SK-N-MC (cell line): ENCODE data around the gene CEACAM20.

Experiments
- DNase-seq: peaks from one replicate; pipeline ENCODE4 v3.0.0-alpha.2; 2011; ENCODE audit warnings: low read depth, low spot score
- H3K27ac ChIP-seq: fragments of 200-600 bp; sonication (generic); 2 replicates; pipeline ENCODE4 v1.5.1; 2016; ENCODE audit warnings: mixed run types
- H3K36me3 ChIP-seq: fragments of 200-600 bp; sonication (generic); 2 replicates; pipeline ENCODE4 v1.6.1; 2017; ENCODE audit warnings: antibody characterized with exemption, low read length, mixed read lengths; ENCODE audit not compliant: insufficient read depth
- H3K4me3 ChIP-seq: fragments of 200-600 bp; sonication (generic); 2 replicates; pipeline ENCODE4 v1.5.1; 2016
- H3K9ac ChIP-seq: fragments of 200-600 bp; sonication (generic); 2 replicates; pipeline ENCODE4 v1.8.0; 2017; ENCODE audit warnings: mixed run types, mixed read lengths; ENCODE audit not compliant: insufficient read length
- H3K9me3 ChIP-seq: fragments of 200-600 bp; sonication (generic); 2 replicates; pipeline ENCODE4 v1.6.1; 2017; ENCODE audit warnings: low read depth, mild to moderate bottlenecking, antibody characterized with exemption, low read length, moderate library complexity, mixed read lengths
- EZH2 ChIP-seq: fragments of 200-600 bp; sonication (generic); IDR thresholded peaks from one replicate; pipeline ENCODE4 v1.6.1; 2017; ENCODE audit warnings: antibody characterized with exemption
- FOXP2 ChIP-seq: optimal IDR thresholded peaks from 2 replicates; pipeline ENCODE3; 2011; ENCODE audit warnings: mild to moderate bottlenecking, moderate library complexity; ENCODE audit not compliant: insufficient read depth; ENCODE audit errors: extremely low read length, control extremely low read depth
- POLR2AphosphoS5 ChIP-seq: IDR thresholded peaks from 2 replicates; pipeline ENCODE4 v1.6.1; 2012; ENCODE audit warnings: mild to moderate bottlenecking, low read depth, low read length, borderline replicate concordance

The CEACAM20 gene

DNA sequence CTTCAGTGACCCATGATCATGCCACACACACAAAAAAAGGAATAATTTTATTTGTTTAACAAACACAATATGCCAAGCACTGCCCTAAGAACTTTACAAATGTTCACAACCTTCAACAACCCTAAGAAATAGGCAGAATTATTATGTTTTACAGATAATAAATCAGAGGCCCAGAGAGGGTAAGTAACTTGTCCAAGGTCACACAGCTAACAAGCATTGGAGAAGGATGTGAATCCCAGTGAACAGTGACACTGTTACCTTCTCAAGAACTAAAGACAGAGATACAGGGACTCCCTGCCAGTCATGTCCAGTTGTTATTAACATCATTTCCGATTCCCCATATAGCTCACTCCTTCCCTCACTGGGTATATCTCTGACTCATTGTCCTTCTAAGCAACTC is 13.6 kb downstream of the CEACAM20 start:
- Histone ChIP-seq H3K9me3 (no peaks in the 10 kb centered on the region), H3K36me3 (no peaks in the 10 kb centered on the region), H3K9ac (no peak overlapping the region), H3K4me3 (no peak overlapping the region), H3K27ac (no peak overlapping the region)
- TF ChIP-seq EZH2 = no peak
- no peak for TF ChIP-seq FOXP2
- no peak for TF ChIP-seq POLR2AphosphoS5
- no peak for DNase-seq

DNA sequence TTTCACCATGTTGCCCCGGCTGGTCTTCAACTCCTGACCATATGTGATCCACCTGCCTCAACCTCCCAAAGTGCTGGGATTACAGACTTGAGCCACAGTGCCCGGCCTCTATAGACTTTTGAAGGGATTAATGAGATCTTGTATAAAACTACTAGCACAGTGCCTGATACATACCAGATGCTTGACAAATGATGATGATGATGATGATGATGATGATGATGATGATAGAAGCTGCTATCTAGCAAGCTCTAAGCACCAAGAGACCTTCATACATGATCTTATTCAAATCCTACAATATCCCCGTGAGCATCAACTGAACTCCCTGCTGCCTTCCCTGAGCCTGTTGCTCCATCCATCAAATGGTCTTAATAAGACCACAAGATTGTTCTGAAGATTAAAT is 14.4 kb downstream of the CEACAM20 start:
- no peak overlapping the region for H3K9ac ChIP-seq
- no peaks in the 10 kb centered on the region for H3K9me3 ChIP-seq
- no peak for DNase-seq
- H3K4me3 ChIP-seq = no peak overlapping the region
- TF ChIP-seq POLR2AphosphoS5 = no peak
- TF ChIP-seq EZH2 = no peak
- TF ChIP-seq FOXP2 = no peak
- no peaks in the 10 kb centered on the region for H3K36me3 ChIP-seq
- H3K27ac ChIP-seq = no peak overlapping the region

DNA sequence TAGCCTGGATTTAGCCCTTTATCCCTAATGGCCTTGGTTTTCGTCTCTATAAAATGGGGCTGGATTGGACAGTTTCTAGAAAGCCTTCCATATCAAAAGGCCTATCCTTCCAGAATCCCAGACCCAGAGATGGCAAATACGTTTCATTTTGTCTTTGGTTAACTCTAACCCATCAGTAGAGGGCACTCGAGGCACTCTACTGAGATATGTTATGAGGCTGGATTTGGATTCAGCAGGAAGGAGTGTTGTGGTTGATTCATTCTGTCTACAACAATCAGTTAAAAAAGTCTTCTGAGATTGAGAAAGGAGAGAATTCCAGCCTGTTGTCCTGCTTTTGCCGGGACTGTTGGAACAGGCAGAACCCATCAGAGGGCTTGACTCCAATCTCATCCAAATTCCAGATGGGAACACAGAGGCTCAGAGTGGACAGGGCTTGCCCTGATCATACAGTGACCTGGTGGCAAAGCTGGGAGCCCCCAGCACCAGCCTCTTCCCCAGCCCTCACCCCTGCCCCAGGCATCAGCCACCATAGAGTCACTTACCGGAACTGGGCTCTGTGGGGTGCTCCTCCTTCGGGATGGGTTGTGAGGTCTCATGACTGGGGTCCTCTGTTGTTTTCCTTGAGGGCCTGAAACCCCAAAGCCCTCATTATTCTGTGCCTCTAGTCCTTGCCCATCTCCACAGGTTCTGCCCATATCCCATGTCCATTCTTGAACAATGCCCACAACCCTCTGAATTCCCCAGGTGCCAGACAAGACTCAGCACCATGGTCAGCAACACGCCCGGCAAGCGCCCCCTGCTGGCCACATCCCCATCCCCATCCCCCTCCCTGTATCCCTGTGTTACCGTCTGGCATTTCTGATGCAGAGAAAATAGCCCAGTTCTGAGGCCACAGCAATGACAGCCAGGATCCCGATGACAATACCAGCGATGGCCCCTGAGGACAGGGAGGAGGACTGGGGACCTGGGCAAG is 16.9 kb downstream of the CEACAM20 start:
- H3K4me3 ChIP-seq = no peak overlapping the region
- TF ChIP-seq EZH2 (no peak), POLR2AphosphoS5 (no peak), FOXP2 (no peak)
- no peak overlapping the region for H3K27ac ChIP-seq
- no peak overlapping the region for H3K9ac ChIP-seq
- no peaks in the 10 kb centered on the region for H3K9me3 ChIP-seq
- DNase-seq = no peak
- H3K36me3 ChIP-seq = no peaks in the 10 kb centered on the region

DNA sequence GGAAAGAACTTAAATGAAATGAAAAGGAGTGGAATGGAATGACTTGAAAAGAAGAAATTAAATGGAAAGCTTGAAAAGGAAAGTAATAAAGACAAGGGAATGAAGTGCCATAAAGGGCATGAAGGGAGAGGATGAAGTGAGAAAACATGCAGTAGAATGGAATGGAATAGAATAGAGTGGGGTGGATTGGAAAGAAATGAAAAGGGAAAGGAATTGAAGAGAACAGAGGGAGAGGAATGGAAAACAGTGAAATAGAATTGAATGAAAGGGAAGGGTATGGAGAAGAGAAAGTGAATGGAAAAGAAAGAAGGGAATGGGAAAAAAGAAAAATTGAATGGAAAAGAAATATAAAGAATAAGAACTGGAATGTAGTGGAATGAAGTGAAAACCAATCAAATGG is 20.0 kb downstream of the CEACAM20 start:
- DNase-seq = no peak
- H3K9ac ChIP-seq = no peak overlapping the region
- no peak overlapping the region for H3K4me3 ChIP-seq
- H3K36me3 ChIP-seq = no peaks in the 10 kb centered on the region
- H3K27ac ChIP-seq = no peak overlapping the region
- TF ChIP-seq EZH2 = no peak
- TF ChIP-seq FOXP2 = no peak
- no peak for TF ChIP-seq POLR2AphosphoS5
- H3K9me3 ChIP-seq = no peaks in the 10 kb centered on the region

DNA sequence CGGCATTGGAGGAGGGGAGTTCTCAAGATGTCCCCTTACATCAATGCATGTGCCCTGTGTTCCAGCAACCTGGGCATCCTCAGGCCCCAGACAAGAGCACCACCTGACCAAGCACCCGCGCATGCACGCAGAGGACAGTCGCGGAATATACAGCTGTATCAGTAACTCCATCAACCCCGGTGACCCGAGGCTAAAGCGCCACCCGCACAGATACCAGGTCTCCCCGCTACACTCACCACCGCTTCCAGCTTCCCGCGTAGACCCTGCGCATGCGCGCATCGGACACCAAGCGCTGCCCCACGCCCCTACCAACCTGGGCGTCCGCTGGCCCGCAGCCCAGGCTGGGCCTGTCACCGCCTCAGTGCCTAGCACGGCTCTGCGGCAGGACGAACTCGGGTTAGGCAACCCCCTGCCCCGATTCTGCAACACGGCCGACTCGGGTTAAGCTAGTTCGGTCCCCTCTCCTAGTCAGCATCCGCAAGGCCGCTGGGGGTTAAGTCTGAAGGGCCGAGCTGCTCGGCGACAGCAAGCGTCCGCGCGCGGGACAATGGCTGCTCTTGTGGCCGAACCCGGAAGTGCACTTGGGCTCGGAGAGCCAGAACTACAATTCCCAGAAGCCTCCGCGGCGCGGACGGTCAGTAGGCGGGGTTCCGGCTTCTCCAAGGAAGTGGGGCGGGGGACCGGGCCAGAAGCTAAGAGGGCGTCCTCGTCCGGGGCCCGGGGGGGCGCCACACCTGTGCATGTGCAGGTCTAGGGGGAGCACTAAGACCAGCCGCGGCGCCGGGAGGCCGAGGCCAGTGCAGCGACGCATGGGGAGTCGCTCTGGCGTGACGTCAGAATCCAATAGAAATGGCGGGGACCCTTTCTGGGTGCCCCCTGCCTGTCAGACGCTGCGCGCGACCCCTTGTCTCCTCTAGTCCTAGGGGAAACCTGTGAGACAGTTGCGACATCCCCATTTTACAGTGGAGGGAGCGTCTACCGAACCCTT is 29.2 kb downstream of the CEACAM20 start, which contains the start of gene ZNF180:
ZNF180 (minus strand) TSS at position 561 of the 988 bp plus-strand sequence. CDS start 3,188 bp downstream, outside the sequence.
- peak within 1 kb of the TSS; percentile 98 for H3K9ac ChIP-seq
- peak within 1 kb of the TSS; percentile 92 for H3K27ac ChIP-seq
- no peak for DNase-seq
- peak within 1 kb of the TSS; percentile 100 for H3K4me3 ChIP-seq
- TF ChIP-seq EZH2 = no peak
- peak; percentile 91 for TF ChIP-seq POLR2AphosphoS5
- H3K36me3 ChIP-seq = peaks cover 43% of the 10 kb centered on the region
- H3K9me3 ChIP-seq = peaks cover 13% of the 10 kb centered on the region

DNA sequence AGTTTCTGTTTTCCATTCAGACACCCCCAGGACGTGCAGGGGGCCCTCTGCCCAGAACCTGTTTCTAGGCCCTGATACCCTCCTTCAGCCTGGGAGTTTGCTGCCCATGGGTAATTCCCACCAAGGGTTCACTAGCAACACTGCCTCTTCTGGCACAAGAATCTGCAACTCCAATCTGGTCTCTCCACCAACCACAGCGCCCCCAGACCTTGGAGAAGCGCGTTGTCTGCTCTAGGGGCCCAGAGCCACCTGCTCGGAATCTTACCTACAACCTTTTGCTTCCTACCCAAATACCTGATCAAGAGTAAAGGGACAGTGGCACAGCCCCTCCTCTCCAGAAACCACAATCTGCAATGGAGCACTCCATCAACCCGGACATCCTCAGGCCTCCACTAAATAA is 29.9 kb downstream of the CEACAM20 start:
- Histone ChIP-seq H3K9me3 (peaks cover 15% of the 10 kb centered on the region), H3K4me3 (peak overlapping the region; percentile 100), H3K36me3 (peaks cover 50% of the 10 kb centered on the region), H3K27ac (no peak overlapping the region), H3K9ac (peak overlapping the region; percentile 98)
- no peak for TF ChIP-seq POLR2AphosphoS5
- no peak for TF ChIP-seq EZH2
- TF ChIP-seq FOXP2 = no peak
- no peak for DNase-seq

DNA sequence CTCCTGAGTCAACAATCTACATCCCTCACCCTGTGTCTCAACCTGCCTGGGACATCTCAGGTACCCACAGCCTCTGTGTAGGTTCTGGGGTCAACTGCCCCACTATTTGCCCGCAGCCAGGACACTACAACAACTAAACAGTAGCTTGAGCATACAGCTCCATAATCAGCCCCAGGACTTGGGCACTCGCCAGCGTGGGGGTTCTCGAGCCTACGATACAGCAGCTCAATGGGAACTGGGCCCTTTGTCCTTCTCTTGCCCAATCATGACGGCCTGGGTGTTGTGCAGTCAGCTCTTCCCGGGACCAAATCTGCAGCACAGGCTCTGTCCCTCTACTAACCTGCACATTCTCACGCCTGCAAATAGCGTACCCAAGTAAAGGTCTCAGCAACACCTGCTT is 30.5 kb downstream of the CEACAM20 start:
- TF ChIP-seq FOXP2 (no peak), POLR2AphosphoS5 (no peak), EZH2 (no peak)
- H3K9ac ChIP-seq = no peak overlapping the region
- H3K27ac ChIP-seq = no peak overlapping the region
- H3K9me3 ChIP-seq = peaks cover 15% of the 10 kb centered on the region
- no peak for DNase-seq
- H3K36me3 ChIP-seq = peaks cover 55% of the 10 kb centered on the region
- peak overlapping the region; percentile 100 for H3K4me3 ChIP-seq

DNA sequence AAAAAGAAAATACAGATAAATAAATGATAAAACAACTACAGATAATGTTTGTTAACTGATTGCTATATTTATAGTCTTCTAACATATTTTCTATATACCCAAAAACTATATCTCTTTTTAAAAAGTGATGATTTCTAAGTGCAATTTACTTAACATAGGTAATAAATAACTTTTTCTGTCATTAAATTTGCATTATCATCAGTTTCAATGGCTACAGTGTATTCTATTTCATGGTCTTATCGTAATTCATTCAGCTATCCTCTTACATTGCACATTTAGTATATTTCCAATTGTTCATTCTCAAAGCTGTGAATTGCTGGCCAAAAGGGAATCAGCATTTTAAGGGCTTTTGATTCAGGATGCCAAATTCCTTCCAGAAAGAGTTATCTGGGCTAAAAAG is 32.8 kb downstream of the CEACAM20 start:
- Histone ChIP-seq H3K9me3 (peaks cover 29% of the 10 kb centered on the region), H3K36me3 (peaks cover 78% of the 10 kb centered on the region)

More for the DNA sequence above, 32.8 kb downstream of the CEACAM20 start:
- H3K9ac ChIP-seq = no peak overlapping the region
- DNase-seq = no peak
- H3K4me3 ChIP-seq = no peak overlapping the region
- TF ChIP-seq EZH2 = no peak
- TF ChIP-seq FOXP2 = no peak
- TF ChIP-seq POLR2AphosphoS5 = no peak
- no peak overlapping the region for H3K27ac ChIP-seq
